Liver (tissue), 9 donors: ENCODE results near the gene FGF14. TPM values are rescaled to one million over a fixed set of nuclear protein-coding genes. Genes with fewer than 3 reads are reported as not detected.

ENCODE experiments used
- DNase-seq: peaks from one replicate; pipeline ENCODE4 v3.0.0-alpha.2; 2017; ENCODE audit warnings: low spot score
- H3K27ac ChIP-seq, 2 donors: one replicate each; pipeline ENCODE4 v1.7.0; 2013; ENCODE audit warnings: inconsistent platforms in 2 of 2, low read length in 2 of 2, control low read depth in 1 of 2, low read depth in 1 of 2, mild to moderate bottlenecking in 1 of 2
- H3K27me3 ChIP-seq, 4 donors: one replicate each; pipeline versions ENCODE4 v1.6.1 to v1.7.0; 2013; ENCODE audit warnings: low read length in 3 of 4, inconsistent platforms in 1 of 4, mild to moderate bottlenecking in 1 of 4, moderate library complexity in 1 of 4; ENCODE audit not compliant: control insufficient read depth in 4 of 4, insufficient read depth in 4 of 4
- H3K36me3 ChIP-seq, 4 donors: one replicate each; pipeline versions ENCODE4 v1.6.1 to v1.7.0; 2013; ENCODE audit warnings: low read length in 3 of 4, mild to moderate bottlenecking in 3 of 4, low read depth in 1 of 4, moderate library complexity in 1 of 4; ENCODE audit not compliant: control insufficient read depth in 4 of 4, insufficient read depth in 3 of 4
- H3K4me1 ChIP-seq, 4 donors: one replicate each; pipeline versions ENCODE4 v1.6.1 to v1.7.0; 2013; ENCODE audit warnings: low read length in 3 of 4, mild to moderate bottlenecking in 3 of 4, moderate library complexity in 1 of 4; ENCODE audit not compliant: control insufficient read depth in 4 of 4, insufficient read depth in 4 of 4
- H3K4me3 ChIP-seq, 3 donors: one replicate each; pipeline versions ENCODE4 v1.6.1 to v1.7.0; 2013; ENCODE audit warnings: low read length in 3 of 3, control low read depth in 1 of 3, low read depth in 1 of 3, mild to moderate bottlenecking in 1 of 3
- H3K9ac ChIP-seq, 2 donors: one replicate each; pipeline ENCODE4 v1.7.0; 2013; ENCODE audit warnings: low read length in 2 of 2, mild to moderate bottlenecking in 2 of 2, moderate library complexity in 2 of 2, control low read depth in 1 of 2, low read depth in 1 of 2
- H3K9me3 ChIP-seq, 4 donors: one replicate each; pipeline versions ENCODE4 v1.6.1 to v1.7.0; 2013; ENCODE audit warnings: low read length in 3 of 4; ENCODE audit not compliant: control insufficient read depth in 4 of 4
- ATF3 ChIP-seq: IDR thresholded peaks from 2 replicates; pipeline ENCODE4 v1.6.1; 2016; ENCODE audit warnings: antibody characterized with exemption
- GABPA ChIP-seq, 2 donors: IDR thresholded peaks in 1 of 2; conservative IDR thresholded peaks in 1 of 2; 2 replicates each; pipeline ENCODE4 v1.6.1; 2016; ENCODE audit warnings: antibody characterized with exemption in 2 of 2, mild to moderate bottlenecking in 1 of 2, moderate library complexity in 1 of 2
- HNF4A ChIP-seq, 2 donors: conservative IDR thresholded peaks; 2 replicates each; pipeline ENCODE4 v1.6.1; 2016; ENCODE audit warnings: antibody characterized with exemption in 2 of 2, mild to moderate bottlenecking in 2 of 2
- HNF4G ChIP-seq: IDR thresholded peaks from 2 replicates; pipeline ENCODE4 v1.6.1; 2016; ENCODE audit warnings: antibody characterized with exemption
- JUND ChIP-seq, 2 donors: IDR thresholded peaks; 2 replicates each; pipeline ENCODE4 v1.6.1; 2016; ENCODE audit warnings: antibody characterized with exemption in 2 of 2
- NR2F2 ChIP-seq: IDR thresholded peaks from 2 replicates; pipeline ENCODE4 v1.6.1; 2016; ENCODE audit warnings: antibody characterized with exemption
- RAD21 ChIP-seq, 2 donors: IDR thresholded peaks; 2 replicates each; pipeline ENCODE4 v1.6.1; 2016; ENCODE audit warnings: antibody characterized with exemption in 2 of 2, mild to moderate bottlenecking in 2 of 2
- REST ChIP-seq: IDR thresholded peaks from 2 replicates; pipeline ENCODE4 v1.6.1; 2016; ENCODE audit warnings: antibody characterized with exemption, mild to moderate bottlenecking
- RXRA ChIP-seq, 2 donors: IDR thresholded peaks; 2 replicates each; pipeline ENCODE4 v1.6.1; 2017 to 2018; ENCODE audit warnings: antibody characterized with exemption in 2 of 2, mild to moderate bottlenecking in 1 of 2
- YY1 ChIP-seq: IDR thresholded peaks from 2 replicates; pipeline ENCODE4 v1.6.1; 2016; ENCODE audit warnings: antibody characterized with exemption, mild to moderate bottlenecking
- ZBTB33 ChIP-seq: IDR thresholded peaks from 2 replicates; pipeline ENCODE4 v1.6.1; 2016; ENCODE audit warnings: antibody characterized with exemption
- WGBS: extraction: QIAGEN DNeasy Blood & Tissue Kit; methylation state at CpG from one replicate; pipeline ENCODE4 v1.1.7; 2013; 5-methylcytosine and 5-hydroxymethylcytosine counted together
- polyA plus RNA-seq, 2 donors: library from polyadenylated mRNA; stranded (reverse) in 1 of 2; unstranded in 1 of 2; fragments of 200-250 nt in 1 of 2; fragments of >200 nt in 1 of 2; fragmentation: Nextera tagmentation in 1 of 2; extraction: Ambion mirVana in 1 of 2; gene quantifications; one replicate each; pipeline versions ENCODE4 v1.2.1 to v1.2.3, GENCODE V29; 2013 to 2015
- total RNA-seq, 2 donors: library from RNA; depleted of rRNA; stranded (reverse); fragments of >200 nt; gene quantifications; one replicate each; pipeline ENCODE4 v1.2.3, GENCODE V29; 2014
- TF ChIP-seq, protein P1 (sequence below): fragments of 150-350 bp; IDR thresholded peaks from 2 replicates; pipeline ENCODE4 v1.5.1; 2017; ENCODE audit warnings: improper control_type of control experiment, low read depth, low read length; ENCODE audit not compliant: missing input control
- donor health status: healthy.
- donor health status: healthy.
- donor health status: healthy.
- donor health status: healthy.
- donor health status: healthy.

Gene FGF14
- total and polyA plus RNA-seq, 4 donors: 0.05 to 3.3 (median 1.0) TPM

GRCh38 chr13:102128216-102128810, 273.5 kb downstream of the FGF14 start:
- no peak overlapping the region for H3K27ac ChIP-seq
- WGBS: 65% methylated on average over 4 of the region's 4 CpGs
- H3K4me1 ChIP-seq: peaks cover 0 to 1% (median 0%) of the 10 kb centered on the region in 4 donors
- no peaks in the 10 kb centered on the region for H3K36me3 ChIP-seq
- no peaks in the 10 kb centered on the region for H3K9me3 ChIP-seq
- H3K4me3 ChIP-seq: no peak overlapping the region
- no peaks in the 10 kb centered on the region for H3K27me3 ChIP-seq
- no peak overlapping the region for H3K9ac ChIP-seq
- DNase-seq: no peak
- TF ChIP-seq HNF4A (conservative IDR thresholded peaks at IDR 0.05) (no peak), RXRA (IDR thresholded peaks at IDR 0.05) (no peak), YY1 (no peak), ZBTB33 (no peak), RAD21 (IDR thresholded peaks at IDR 0.05) (no peak), REST (no peak), HNF4G (no peak), JUND (IDR thresholded peaks at IDR 0.05) (no peak), GABPA (IDR thresholded peaks at IDR 0.05 in 1 of 2, conservative IDR thresholded peaks at IDR 0.05 in 1 of 2) (no peak), NR2F2 (no peak)
- TF ChIP-seq, protein P1, sequence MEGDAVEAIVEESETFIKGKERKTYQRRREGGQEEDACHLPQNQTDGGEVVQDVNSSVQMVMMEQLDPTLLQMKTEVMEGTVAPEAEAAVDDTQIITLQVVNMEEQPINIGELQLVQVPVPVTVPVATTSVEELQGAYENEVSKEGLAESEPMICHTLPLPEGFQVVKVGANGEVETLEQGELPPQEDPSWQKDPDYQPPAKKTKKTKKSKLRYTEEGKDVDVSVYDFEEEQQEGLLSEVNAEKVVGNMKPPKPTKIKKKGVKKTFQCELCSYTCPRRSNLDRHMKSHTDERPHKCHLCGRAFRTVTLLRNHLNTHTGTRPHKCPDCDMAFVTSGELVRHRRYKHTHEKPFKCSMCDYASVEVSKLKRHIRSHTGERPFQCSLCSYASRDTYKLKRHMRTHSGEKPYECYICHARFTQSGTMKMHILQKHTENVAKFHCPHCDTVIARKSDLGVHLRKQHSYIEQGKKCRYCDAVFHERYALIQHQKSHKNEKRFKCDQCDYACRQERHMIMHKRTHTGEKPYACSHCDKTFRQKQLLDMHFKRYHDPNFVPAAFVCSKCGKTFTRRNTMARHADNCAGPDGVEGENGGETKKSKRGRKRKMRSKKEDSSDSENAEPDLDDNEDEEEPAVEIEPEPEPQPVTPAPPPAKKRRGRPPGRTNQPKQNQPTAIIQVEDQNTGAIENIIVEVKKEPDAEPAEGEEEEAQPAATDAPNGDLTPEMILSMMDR: no peak

- H3K36me3 ChIP-seq: no peaks in the 10 kb centered on the region
- H3K9ac ChIP-seq: no peak overlapping the region
- H3K27ac ChIP-seq: no peak overlapping the region
- H3K27me3 ChIP-seq: no peaks in the 10 kb centered on the region
- TF ChIP-seq RXRA (IDR thresholded peaks at IDR 0.05): no peak
- no peak for TF ChIP-seq ATF3
- no peak for TF ChIP-seq HNF4G
- TF ChIP-seq REST: no peak
- H3K4me3 ChIP-seq: no peak overlapping the region
- no peaks in the 10 kb centered on the region for H3K9me3 ChIP-seq
- DNase-seq: no peak
- H3K4me1 ChIP-seq: no peaks in the 10 kb centered on the region
- 81% methylated on average over 1 of the region's 1 CpG for WGBS
Measured at GRCh38 chr13:102127153-102127552, 274.7 kb downstream of the FGF14 start.
